KOPT-K1 (cell line): ENCODE results near the gene RAX.
"Not testable (repeated sequence)": the region's sequence is repeated elsewhere in the genome, so short reads cannot be mapped to it uniquely, and the experiment has no call there.

Source experiments
- H3K27ac ChIP-seq: fragments of 200-600 bp; sonication (generic); 2 replicates; pipeline ENCODE4 v1.5.1; 2016; ENCODE audit warnings: antibody characterized with exemption, mild to moderate bottlenecking, low read depth, low read length; ENCODE audit not compliant: poor library complexity, severe bottlenecking
- H3K36me3 ChIP-seq: fragments of 200-600 bp; sonication (generic); 2 replicates; pipeline ENCODE4 v1.5.1; 2017; ENCODE audit warnings: antibody characterized with exemption, mild to moderate bottlenecking, low read length, moderate library complexity; ENCODE audit not compliant: insufficient read depth
- H3K9me3 ChIP-seq: fragments of 200-600 bp; sonication (generic); 2 replicates; pipeline ENCODE4 v1.5.1; 2017; ENCODE audit warnings: antibody characterized with exemption, low read length, mild to moderate bottlenecking; ENCODE audit not compliant: insufficient read depth, poor library complexity, severe bottlenecking

RAX gene

DNA sequence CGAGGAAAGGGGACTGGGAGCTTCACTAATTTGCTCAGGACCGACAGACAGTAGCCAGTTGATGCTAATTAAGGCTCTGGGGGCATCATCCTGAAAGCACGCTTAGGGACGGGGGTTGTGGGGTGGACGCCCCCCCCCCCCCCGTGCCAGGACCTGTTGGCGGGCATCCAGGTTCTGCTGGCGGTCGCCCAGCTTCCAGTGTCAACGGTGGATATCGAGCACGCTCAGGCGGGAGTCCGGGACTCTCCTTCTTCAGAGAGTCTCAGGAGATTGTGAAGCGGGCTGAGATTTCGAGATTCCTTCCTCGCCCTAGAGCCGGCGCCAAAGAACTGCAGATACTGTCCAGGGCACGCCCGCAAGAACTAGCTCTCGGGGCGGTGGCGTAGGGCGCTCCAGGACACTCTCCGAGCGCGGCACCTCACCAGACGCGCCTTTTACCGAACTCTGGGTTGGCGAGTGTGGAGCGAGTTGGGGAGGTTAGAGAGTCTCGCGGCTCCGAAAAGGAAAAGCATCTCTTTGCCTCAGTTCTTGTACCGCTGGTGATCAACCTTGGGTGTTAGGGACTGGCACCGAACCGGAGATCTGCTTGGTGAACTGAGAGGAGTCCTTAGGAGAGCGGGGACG, 5.6 kb downstream of the RAX start:
- Histone ChIP-seq H3K36me3 (no peaks in the 10 kb centered on the region), H3K27ac (no peak overlapping the region), H3K9me3 (peaks cover 7% of the 10 kb centered on the region)

DNA sequence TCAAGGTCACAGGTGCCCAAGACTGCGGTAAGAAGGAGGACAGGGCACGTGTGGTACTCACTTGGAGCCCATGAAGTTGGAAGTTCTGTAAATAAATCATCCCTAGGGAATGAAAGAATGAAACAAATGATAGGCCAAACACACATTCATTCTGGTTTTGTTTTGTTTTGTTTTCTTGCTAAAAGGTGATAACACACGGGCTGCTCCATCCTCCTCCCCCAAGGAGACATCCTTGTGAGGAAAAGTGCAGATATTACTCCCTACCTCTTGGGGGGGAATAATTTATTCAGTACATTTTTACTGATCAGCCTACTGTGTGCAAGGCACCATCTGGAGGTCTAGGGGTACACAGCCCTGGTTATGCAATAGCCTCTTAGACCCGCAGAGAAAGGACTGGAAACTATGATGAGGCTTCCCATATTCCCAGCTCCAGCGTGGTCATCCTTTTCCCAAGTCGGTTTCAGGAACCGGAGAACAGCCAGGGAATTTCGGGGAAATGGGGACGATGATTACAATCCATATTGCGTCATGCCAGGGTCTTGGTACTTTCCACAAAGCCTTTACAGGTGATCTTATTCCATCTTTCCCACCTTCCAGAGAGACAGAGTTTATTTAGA, 6.3 kb downstream of the RAX start:
- no peak overlapping the region for H3K27ac ChIP-seq
- peaks cover under 1% of the 10 kb centered on the region for H3K9me3 ChIP-seq
- H3K36me3 ChIP-seq = no peaks in the 10 kb centered on the region

DNA sequence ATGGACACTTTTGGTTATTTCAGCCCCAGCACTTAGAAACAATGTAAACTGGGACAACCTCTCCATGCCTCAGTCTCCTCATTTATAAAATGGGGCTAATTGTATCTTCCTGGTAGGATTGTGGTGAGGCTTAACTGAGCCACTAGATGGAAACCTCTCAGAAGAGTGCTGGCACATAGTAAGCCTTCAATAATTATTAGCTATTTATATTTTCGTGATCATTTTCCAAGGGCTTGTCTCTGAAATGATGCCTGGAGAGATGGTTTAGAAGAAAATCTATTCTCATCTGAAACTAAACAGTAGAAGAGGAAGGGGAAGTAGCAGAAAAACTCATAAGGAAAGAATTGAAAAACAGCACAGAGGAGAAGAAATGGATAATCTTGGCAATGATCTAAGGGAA, 6.8 kb downstream of the RAX start:
- no peaks in the 10 kb centered on the region for H3K36me3 ChIP-seq
- H3K27ac ChIP-seq = no peak overlapping the region
- no peaks in the 10 kb centered on the region for H3K9me3 ChIP-seq

DNA sequence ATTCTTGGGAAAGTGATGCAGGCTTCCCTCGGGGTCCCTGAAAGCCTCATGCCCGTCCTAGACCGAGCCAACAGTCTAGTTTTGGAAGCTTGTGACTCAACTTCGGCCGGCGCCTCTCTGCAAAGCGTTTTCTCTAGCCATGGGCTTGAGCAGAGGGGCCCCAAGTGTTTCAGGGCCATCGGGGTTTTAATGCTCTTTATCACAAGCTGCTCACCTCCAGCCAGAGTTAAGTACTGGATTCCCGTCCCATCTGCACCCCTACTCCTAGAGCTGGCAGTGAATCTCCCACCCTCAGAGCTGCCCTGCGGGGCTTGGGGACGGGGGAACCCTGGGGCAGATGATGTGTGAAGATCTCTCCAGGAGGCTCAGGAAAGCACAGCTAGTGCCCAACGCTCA, 7.3 kb downstream of the RAX start:
- no peaks in the 10 kb centered on the region for H3K36me3 ChIP-seq
- no peak overlapping the region for H3K27ac ChIP-seq
- no peaks in the 10 kb centered on the region for H3K9me3 ChIP-seq

DNA sequence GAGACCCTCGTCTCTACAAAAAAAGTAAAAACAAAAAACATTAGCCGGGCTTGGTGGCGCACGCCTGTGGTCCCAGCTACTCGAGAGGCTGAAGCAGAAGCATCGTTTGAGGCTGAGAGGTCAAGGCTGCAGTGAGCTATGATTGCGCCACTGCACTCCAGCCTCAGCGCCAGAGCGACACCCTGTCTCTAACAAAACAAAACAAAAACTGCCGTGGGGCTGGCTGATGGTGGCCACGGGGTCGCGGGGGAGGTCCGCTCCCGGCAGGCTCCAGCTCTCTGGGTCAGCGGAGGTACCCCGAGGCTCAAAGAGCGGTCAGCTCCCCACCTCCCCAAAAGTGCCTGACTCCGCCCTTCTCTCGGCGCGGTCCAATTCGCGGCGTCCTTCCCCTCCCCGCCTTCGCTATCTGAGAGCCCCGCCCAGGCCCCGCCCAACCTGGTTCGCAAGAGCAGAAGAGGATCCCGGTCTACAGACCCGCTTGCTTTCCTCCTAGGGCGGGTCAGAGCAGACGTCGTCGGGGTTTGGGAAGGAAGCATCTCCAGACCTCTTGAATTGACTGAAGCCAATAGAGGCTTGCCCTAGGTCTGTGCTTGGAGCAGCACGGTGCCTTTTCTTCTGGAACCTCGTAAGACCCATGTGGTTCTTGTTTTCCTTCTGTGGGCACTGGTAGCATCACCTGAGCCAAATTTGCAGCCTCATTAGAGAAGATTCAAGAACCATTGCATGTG, 7.8 kb downstream of the RAX start:
- H3K36me3 ChIP-seq = no peaks in the 10 kb centered on the region
- H3K27ac ChIP-seq = no peak overlapping the region
- no peaks in the 10 kb centered on the region for H3K9me3 ChIP-seq

DNA sequence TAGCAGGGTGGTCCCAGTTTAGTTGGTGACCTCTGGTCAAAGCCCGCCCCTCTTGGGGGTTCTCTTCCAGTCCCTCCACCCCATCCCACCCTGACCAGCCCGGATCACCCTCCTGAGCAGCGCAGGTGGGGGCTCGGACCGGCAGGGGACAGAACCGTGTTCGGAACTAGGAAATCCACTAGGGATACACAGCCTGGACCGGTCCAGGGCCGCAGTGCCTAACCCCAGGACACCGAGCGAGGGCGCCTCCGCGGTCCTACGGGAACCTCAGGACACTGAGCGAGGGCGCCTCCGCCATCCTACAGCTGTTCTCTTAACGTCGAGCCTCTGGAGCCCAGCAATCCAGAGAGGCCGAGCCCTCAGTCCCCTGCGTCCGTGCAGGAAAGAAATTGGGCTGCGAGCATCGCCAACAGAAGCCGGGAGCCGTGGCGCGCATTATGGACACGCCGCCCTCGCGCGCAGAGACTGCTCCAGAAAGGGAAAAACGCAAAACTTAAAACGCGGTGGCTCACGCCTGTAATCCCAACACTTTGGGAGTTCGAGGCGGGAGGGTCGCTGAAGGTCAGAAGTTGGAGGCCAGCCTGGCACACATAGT, 8.5 kb downstream of the RAX start:
- Histone ChIP-seq H3K9me3 (no peaks in the 10 kb centered on the region), H3K27ac (no peak overlapping the region), H3K36me3 (no peaks in the 10 kb centered on the region)

DNA sequence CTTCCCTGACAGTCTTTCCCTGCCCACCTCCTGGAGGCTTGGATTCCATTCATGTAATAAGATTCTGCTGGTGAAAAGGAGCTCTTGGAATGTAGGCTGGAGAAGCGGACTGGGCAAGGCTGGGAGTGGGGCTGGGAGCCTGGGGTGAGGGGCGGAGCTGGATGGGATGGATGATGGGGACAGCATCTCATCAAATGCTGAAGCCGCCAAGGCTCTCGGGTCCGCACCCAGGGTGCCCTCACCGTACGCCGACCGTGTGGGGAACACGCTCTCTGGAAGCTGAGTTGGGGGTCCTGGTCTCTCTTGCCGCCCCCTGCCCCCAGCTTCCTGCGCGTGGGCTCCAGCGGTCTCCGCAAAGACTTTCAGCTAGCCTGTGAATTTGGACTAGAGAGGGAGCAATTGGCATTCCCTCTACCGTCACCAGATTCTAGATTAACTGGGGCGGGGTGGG, 9.1 kb downstream of the RAX start:
- no peaks in the 10 kb centered on the region for H3K36me3 ChIP-seq
- no peaks in the 10 kb centered on the region for H3K9me3 ChIP-seq
- no peak overlapping the region for H3K27ac ChIP-seq

DNA sequence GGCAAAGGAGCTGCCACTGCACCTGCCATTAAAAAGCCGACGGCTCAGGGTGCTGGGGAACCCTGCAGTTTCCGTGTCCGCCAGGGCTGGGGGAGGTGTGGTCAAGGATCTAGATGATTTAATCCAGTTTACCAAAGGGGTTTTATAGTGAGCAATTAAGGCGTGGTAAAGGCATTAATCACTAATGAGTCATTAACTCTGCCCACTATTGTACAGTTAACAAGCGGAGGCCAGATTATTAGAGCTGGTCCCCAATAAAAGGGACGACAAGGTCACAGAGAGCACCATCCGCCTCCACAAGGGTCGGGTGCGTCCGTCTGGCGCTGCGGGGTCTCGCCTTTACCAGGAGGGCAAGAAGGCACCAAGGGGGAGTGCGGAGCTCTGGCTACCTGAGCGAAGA, 9.6 kb downstream of the RAX start:
- no peaks in the 10 kb centered on the region for H3K36me3 ChIP-seq
- no peak overlapping the region for H3K27ac ChIP-seq
- H3K9me3 ChIP-seq = no peaks in the 10 kb centered on the region

DNA sequence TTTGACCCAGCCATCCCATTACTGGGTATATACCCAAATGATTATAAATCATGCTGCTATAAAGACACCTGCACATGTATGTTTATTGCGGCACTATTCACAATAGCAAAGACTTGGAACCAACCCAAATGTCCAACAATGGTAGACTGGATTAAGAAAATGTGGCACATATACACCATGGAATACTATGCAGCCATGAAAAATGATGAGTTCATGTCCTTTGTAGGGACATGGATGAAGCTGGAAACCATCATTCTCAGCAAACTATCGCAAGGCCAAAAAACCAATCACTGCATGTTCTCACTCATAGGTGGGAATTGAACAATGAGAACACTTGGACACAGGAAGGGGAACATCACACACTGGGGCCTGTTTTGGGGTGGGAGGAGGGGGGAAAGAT, 11.0 kb downstream of the RAX start:
- H3K9me3 ChIP-seq, H3K27ac ChIP-seq, H3K36me3 ChIP-seq: not testable (repeated sequence)

DNA sequence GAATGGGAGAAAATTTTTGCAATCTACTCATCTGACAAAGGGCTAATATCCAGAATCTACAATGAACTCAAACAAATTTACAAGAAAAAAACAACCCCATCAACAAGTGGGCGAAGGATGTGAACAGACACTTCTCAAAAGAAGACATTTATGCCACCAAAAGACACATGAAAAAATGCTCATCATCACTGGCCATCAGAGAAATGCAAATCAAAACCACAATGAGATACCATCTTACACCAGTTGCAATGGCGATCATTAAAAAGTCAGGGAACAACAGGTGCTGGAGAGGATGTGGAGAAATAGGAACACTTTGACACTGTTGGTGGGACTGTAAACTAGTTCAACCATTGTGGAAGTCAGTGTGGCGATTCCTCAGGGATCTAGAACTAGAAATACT, 11.4 kb downstream of the RAX start:
- not testable (repeated sequence) for H3K9me3 ChIP-seq, H3K36me3 ChIP-seq, H3K27ac ChIP-seq

DNA sequence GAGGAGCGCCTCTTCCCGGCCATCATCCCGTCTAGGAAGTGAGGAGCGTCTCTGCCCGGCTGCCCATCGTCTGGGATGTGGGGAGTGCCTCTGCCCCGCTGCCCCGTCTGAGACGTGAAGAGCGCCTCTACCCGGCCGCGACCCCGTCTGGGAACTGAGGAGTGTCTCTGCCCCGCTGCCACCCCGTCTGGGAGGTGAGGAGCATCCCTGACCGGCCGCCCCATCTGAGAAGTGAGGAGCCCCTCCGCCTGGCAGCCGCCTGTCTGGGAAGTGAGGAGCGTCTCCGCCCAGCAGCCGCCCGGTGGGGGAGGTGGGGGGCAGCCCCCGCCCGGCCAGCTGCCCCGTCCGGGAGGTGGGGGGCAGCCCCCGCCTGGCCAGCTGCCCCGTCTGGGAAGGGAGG, 17.8 kb downstream of the RAX start:
- not testable (repeated sequence) for H3K27ac ChIP-seq, H3K36me3 ChIP-seq, H3K9me3 ChIP-seq

DNA sequence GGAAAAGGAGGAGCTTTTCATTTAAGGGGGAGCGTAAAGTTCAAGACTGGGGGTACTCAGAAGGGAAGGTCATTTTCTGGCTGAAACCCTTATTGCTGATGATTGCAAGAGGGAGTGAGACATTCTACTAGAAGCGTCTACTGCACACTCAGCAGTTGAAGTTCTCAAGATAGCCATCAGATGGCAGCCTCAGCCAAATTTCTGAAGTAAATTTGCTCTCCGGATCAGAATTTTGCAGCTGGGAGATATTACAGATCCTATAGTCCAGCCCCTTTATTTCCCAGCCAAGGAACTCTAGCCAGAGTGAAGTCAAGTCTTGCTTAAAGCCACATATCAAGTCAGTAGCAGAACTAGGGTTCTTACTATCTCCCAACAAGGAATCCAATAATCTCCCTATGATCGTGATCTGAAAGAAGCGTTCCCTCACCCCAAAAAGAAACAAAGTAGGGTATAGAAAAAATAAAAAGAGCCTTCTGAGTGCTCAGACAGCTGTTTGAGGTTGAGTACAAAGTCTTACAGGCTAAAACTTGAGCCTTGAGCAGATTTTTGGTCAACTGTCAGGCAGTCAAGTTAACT, 24.0 kb downstream of the RAX start:
- H3K9me3 ChIP-seq = no peaks in the 10 kb centered on the region
- H3K27ac ChIP-seq = no peak overlapping the region
- H3K36me3 ChIP-seq = no peaks in the 10 kb centered on the region

DNA sequence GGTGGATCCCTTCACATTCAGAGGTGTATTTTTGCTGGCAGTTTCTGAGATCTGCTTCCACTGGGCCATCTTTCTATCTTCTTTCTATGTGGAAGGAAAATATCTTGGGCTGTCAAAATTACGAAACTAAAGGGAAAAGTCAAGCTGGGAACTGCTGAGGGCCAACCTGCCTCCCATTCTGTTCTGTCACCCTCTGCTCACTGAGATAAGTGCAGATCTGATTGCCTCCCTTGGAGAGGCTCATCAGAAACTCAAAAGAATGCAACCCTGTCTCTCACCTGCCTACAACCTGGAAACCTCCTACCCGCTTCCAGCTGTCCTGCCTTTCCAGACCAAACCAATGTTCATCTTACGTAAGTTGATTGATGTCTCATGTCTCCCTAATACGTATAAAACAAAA, 26.5 kb downstream of the RAX start:
- no peak overlapping the region for H3K27ac ChIP-seq
- no peaks in the 10 kb centered on the region for H3K9me3 ChIP-seq
- no peaks in the 10 kb centered on the region for H3K36me3 ChIP-seq

DNA sequence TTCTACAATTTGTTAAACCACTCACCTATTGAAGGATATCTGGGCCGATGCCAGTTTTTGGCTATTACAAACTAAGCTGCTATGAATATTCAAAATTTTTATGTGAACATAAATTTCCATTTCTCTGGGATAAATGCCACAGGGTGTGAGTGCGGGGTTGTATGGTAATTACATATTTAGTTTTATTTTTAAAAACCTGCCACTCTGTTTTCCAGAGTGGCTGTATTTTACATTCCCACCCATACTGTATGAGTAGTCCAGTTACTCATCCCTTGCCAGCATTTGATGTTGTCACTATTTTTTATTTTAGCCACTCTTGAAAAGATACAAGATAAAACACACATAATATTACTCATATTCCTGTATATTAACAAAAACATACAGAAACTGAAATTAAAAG, 30.3 kb downstream of the RAX start:
- Histone ChIP-seq H3K9me3 (no peaks in the 10 kb centered on the region), H3K36me3 (no peaks in the 10 kb centered on the region), H3K27ac (no peak overlapping the region)

DNA sequence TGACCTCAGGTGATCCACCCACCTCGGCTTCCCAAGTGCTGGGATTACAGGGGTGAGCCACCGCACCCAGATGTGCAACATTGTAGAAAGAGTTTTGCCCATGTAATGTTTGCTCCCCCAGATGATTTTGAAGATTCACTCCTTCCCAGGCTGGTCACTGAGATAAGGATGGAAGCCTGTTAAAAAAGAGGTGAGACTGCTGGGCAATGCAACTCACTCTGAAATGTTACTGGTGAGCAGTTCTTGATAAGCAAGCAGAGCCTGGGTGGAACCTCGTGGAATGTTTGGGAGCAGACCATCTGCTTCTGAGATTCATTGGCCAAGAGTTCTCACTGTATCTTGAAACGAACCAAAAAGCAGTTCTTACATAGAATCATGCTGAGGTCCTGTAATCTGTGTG, 33.6 kb downstream of the RAX start:
- no peaks in the 10 kb centered on the region for H3K36me3 ChIP-seq
- no peaks in the 10 kb centered on the region for H3K9me3 ChIP-seq
- H3K27ac ChIP-seq = no peak overlapping the region
